GM12873 (cell line): Measurements from ENCODE around the gene HOXA7.

Experiments used
- TF ChIP-seq, protein P1 (sequence below): IDR thresholded peaks from 2 replicates; pipeline ENCODE4 v1.5.1; 2012; ENCODE audit warnings: low read depth, mild to moderate bottlenecking, moderate library complexity, low read length, control low read depth; ENCODE audit not compliant: insufficient read depth; ENCODE audit errors: missing control alignments

HOXA7 gene

DNA sequence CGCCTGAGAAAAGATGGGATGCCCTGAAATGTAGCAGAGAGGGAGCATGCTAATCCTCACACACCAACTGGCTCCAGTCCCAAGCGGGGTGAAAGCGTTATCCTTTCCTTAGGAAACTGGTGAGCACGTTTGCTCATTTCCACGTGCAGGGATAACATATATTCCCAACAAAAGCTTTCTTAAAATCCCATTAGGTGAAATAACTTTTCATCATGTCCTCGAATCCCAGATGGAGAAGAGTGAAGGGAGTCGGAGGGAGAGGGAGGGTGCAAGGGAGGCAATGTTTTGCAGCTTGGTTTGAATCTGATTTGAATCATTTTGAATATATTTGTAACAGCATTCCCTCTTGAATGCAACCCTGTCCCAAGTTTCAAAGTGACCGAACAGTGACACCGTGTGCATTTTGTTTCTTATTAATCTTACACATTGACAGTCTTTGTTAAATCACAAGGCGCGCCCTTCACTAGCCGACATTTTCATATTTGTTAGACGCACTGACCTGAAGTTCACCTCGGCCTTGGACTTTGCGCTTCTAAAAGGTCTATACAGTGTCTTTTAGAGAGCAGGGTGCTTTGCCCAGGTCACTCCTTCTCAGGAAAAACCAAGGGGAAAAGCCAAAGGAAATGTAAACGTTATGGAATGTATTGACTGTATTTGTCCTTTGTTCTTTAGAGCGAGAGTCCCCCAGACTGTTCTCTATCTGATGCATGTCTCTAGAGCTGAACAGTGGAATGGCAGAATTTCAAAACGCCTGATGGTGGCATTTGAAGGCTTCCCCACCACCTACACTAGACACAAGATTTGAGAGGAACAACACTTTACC, 22.9 kb downstream of the HOXA7 start:
- TF ChIP-seq, protein P1, sequence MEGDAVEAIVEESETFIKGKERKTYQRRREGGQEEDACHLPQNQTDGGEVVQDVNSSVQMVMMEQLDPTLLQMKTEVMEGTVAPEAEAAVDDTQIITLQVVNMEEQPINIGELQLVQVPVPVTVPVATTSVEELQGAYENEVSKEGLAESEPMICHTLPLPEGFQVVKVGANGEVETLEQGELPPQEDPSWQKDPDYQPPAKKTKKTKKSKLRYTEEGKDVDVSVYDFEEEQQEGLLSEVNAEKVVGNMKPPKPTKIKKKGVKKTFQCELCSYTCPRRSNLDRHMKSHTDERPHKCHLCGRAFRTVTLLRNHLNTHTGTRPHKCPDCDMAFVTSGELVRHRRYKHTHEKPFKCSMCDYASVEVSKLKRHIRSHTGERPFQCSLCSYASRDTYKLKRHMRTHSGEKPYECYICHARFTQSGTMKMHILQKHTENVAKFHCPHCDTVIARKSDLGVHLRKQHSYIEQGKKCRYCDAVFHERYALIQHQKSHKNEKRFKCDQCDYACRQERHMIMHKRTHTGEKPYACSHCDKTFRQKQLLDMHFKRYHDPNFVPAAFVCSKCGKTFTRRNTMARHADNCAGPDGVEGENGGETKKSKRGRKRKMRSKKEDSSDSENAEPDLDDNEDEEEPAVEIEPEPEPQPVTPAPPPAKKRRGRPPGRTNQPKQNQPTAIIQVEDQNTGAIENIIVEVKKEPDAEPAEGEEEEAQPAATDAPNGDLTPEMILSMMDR = no peak

DNA sequence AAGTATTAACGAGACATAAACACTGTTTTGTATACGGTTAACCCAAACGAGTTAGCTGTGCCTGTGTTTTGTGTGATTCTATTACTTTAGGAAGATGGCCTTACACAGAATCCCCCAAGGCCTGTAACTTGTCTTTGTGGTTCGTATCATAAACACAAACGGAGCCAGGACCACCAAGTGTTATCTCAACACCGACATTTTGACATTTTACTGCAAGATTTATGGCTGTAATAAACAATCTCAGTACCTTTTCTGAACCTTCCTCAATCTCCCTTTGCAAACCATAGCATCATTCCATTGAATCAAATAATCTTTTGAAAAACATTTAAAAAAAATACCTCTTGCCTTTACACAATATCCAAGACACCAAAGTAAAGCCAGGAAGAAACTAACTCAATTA, 23.5 kb downstream of the HOXA7 start:
- TF ChIP-seq, protein P1 = no peak

DNA sequence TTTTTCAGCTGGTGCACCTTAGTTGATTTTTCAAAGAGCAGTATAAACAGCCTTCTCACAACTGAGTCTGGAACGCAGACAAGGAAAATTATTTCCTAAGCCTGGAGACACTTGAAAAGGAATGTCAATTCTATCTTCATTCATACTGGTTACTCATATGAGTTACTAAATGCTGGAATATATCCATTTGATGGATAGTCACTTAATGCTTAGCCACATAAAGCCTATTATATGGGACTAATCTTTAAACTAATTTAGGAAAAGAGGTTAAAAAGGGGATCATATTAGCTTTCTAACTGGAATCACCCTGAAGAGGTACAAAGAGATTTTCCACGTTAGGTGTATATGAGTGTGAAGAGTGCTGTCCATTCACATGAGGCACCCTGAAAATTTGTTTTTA, 24.3 kb downstream of the HOXA7 start:
- TF ChIP-seq, protein P1 = no peak

DNA sequence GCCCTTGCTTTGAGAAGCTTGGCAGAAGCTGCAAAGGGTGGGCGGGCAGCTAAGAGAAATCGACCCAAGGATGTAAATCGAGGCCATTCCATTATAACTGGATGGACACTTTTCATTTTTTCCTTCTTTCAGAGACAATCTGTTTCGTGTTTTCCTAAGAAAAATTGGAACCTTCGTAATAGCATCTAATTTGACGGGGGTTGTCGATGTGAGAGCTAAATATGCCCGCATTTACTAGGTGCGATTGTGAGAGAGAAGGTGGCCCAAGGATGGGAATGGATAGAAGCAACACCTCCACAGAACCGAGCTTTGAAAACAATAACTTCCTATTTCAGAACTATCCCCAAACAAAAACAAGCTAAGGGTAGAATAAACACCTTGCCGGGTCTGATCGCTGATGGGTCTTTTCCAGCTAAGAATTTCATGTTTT, 25.1 kb downstream of the HOXA7 start:
- TF ChIP-seq, protein P1 = no peak

DNA sequence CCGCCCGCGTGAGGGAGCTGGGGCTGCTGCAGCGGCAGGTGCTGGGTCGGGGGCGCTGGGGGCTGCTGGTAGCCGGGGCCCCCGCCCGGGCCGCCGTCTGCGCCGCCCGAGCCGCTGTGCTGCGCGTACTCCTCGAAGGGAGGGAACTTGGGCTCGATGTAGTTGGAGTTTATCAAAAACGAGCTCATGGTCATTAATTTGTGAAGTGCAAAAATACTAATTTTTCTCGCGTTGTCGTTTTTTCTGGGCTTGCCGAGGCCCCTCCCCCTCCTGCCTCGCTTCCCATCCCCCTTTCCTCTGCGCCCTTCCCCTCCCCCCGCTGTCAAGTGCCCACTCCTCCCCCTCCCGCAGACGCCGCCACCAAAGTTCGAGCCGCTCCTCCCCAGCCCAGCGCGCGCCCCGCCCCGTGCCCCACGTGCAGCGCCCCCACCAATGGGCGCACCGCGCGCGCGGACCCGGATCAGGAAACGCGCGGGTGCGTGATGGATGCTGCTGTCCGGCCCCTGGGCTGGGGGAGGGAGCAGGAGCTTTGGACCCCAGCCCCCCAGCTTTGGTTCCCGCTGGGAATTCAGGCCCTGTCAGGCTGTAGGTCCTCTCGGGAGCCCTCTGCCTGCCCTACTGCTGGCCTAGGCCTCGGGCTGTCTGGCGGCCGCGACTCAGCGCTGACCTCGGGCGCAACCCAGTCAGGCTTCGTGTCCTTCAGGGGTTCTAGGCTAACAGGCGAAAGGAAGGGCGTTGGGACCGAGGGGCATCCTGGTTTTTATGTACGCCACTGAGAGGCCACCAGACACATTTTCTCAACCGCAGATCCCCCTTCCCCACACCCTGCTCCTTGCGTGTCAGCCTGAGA, 25.7 kb downstream of the HOXA7 start, which contains the start of gene HOXA4:
HOXA4 (minus strand) TSS at position 218 of the 850 bp plus-strand sequence; CDS start at position 194, 24 bp downstream.
- TF ChIP-seq, protein P1 = no peak

DNA sequence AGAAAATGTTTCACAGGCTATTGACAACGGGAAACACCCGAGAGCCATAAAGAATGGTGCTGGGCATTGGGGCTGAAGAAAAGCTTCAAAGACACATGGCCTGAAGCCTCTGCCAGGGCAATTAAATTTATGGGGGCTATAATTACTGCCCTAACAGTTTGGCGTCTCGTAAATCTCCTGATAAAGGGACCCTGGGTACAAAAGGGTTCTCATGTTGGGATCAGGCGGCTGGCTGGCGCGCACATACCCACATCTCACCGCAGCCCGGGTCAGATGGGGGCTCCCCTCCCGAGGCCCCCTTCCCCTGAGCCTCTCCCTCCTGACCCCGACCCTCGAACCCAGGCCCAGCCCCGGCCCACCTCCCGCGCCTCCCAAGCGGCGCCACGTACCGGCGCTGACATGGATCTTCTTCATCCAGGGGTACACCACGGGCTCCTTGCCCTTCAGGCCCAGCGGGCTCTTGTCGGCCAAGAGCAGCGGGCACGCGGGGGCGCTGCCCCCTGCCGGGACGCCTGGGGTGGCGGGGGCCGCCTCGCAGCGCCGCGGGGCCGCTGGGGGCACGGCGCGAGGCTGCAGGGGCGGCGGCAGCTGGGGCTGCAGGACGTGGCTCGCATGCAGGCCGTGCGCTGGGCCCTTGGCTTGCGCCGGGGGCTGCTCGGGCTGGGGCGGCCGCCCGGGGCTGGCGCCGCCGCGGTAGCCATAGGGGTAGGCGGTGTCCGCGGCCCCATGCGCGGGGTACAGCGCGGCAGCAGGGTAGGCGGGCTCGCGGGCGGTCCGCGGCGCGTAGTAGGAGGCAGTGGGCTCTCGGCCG, 26.5 kb downstream of the HOXA7 start:
- TF ChIP-seq, protein P1 = no peak
